GM18511 (cell line): ENCODE data around the gene PTGDR2.

Experiments
- ATAC-seq: cut with Tn5 transposase; IDR thresholded peaks from one replicate; pipeline ENCODE4 v1.9.1; 2021; ENCODE audit warnings: mild to moderate bottlenecking, moderate library complexity; ENCODE audit not compliant: unreplicated experiment

Gene PTGDR2

GRCh38 chr11:60874421-60875365, 18.9 kb upstream of the PTGDR2 start:
- ATAC-seq, result no peak

GRCh38 chr11:60873533-60873932, 17.8 kb upstream of the PTGDR2 start:
- no peak for ATAC-seq

DNA sequence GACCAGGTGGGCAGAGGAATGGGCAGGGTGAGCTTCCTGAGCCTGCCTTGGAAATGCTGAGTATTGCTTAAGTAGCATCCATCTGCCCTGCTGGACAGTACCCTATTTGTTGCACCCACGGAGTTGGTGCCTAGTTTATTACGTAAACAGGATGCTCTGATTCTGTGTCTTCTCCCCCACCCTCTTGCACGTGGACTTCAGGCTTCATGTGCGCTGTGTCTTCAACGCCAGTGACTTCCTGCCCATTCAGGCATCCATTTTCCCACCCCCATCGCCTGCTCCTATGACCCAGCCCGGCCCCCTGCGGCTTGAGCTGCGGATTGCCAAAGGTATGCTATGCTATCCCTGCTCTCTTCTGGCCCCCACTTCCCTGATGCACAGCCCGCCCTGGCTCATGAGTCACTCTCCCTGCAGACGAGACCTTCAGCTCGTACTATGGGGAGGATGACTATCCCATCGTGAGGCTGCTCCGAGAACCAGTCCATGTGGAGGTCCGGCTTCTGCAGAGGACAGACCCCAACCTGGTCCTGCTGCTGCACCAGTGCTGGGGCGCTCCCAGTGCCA, 17.3 kb upstream of the PTGDR2 start:
- no peak for ATAC-seq

DNA sequence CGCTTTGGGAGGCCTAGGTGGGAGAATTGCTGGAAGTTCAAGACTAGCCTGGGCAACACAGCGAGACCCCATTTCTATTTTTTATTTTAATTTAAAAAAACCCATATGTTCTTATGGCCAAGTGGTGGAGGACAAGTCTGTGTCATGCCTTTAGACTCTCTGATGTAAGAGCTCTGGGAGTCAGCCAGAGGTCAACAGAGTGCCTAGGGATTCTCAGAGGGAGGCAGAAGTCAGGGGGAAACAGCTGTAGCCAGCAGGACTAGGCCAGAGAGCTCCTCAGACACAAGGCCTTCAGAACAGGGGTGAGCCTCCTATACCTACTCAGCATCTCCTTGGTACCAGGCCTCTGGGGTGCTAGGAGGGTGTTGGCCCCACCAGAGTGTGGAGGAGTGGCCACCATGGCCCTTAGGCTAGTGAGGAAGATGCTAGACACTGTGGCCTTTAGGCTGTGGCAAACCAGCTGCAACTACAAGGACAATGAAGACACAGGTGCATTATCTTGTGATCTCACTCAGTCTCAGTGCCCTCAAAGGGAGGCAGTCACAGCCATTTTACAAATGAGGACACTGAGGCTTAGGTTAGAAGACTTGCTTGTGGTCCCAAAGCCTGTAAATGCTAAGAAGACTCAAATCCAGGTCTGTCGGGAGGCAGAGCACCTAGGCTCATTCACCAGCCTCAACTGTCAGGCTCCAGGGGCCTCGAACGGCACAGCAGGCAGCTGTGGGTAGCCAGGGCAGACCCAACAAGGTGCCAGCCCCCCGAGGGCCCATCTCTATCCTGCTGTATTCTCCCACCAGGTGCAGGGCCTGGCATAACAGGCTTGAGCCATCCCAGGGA, 16.6 kb upstream of the PTGDR2 start:
- no peak for ATAC-seq

DNA sequence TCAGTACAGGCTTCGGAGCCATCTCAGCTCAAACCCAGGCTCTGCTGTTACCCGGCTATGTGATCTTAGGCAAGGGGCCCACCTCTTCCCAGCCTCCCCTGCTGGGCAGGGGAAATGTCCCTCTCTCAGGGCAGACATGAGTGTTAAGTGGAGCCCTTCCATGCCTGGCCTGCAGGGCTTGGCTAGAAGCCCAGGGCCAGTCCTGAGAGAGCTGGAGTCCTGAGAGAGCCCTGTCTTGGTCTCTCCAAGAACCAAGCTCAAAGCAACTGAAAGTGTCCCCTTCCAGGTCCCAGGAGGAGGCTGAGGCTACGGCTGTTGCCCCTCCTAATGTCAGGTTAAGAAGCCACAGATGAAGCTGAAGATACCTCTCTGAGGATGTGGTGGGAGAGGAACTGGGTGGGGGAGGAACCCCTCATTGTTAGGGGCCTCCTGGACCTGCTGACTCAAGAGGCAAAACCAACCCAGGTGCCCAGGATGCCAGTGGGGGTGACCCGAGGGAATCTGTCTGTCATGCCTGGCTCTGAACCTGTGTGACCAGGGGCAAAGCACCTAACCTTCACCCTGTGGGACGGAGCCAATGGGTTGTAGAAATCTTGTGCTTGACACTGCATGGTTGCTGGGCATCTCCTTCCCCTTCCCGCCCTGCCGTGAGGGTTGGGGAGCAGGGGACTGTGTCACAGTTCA, 15.8 kb upstream of the PTGDR2 start:
- no peak for ATAC-seq

- ATAC-seq, result no peak
Measured at GRCh38 chr11:60870733-60871377, 15.1 kb upstream of the PTGDR2 start.

GRCh38 chr11:60870276-60870675, 14.5 kb upstream of the PTGDR2 start:
- no peak for ATAC-seq

- no peak for ATAC-seq
Measured at GRCh38 chr11:60869451-60869825, 13.7 kb upstream of the PTGDR2 start.

DNA sequence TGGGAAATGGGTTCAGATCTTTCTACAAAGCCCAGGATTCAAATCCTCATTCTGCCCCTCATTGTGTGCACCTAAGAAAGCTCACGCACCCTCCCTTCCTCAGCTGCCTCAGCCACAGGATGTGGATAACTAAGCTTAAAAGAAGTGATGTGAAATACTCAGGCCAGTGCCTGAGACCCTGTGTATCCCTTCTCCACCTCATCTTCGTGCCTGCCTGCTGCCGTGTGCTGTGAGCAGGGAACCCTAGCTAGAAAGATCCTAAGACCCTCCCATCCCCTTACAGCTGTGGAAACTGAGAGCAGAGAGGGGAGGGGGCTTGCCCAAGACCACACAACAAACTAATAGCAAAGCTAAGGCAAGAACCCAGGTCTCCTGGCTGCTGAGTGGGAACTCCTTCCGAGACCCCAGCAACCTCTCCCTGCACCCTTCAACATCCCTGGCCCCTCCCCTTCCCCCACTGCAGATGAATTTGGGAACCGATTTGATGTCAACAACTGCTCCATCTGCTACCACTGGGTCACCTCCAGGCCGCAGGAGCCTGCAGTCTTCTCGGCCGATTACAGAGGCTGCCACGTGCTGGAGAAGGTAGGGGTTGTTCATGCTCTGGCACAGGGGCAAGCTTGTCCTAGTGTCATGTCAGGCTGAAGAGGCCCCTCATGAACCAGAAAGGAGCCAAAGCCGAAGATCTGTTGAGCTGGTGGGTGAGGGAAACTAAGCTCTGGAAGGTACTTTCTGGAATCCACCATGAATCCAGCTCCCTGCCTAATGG, 13.1 kb upstream of the PTGDR2 start:
- no peak for ATAC-seq

DNA sequence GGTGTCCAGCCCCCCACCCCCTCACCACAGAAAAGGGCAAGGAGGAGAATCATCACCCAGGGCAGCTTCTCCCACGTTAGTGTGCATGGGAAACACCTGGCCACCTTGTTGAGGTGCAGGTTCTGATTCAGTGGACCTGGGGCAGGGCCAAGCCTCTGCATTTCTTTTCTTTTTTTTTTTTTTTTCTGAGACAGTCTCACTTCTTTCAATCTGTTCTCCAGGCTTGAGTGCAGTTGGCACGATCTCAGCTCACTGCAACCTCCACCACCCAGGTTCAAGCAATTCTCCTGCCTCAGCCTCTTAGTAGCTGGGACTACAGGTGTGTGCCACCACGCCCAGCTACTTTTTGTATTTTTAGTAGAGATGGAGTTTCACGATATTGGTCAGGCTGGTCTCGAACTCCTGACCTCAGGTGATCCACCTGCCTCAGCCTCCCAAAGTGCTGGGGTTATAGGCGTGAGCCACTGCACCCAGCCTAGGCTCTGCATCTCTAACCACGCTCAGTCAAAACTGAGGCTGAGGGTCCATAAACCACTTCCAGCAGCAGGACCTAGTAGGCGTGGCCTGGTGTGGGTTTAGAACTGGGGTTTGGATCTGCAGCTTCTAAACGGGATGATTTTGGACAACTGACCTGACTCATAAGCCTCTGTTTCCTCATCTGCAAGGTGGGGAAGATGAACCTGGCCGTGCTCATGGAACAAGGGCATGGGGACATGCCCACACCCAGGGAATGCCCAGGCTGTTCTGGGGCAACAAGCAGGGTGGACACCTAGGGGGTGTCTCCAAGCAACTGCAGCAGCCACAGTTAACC, 12.3 kb upstream of the PTGDR2 start:
- ATAC-seq, result no peak

DNA sequence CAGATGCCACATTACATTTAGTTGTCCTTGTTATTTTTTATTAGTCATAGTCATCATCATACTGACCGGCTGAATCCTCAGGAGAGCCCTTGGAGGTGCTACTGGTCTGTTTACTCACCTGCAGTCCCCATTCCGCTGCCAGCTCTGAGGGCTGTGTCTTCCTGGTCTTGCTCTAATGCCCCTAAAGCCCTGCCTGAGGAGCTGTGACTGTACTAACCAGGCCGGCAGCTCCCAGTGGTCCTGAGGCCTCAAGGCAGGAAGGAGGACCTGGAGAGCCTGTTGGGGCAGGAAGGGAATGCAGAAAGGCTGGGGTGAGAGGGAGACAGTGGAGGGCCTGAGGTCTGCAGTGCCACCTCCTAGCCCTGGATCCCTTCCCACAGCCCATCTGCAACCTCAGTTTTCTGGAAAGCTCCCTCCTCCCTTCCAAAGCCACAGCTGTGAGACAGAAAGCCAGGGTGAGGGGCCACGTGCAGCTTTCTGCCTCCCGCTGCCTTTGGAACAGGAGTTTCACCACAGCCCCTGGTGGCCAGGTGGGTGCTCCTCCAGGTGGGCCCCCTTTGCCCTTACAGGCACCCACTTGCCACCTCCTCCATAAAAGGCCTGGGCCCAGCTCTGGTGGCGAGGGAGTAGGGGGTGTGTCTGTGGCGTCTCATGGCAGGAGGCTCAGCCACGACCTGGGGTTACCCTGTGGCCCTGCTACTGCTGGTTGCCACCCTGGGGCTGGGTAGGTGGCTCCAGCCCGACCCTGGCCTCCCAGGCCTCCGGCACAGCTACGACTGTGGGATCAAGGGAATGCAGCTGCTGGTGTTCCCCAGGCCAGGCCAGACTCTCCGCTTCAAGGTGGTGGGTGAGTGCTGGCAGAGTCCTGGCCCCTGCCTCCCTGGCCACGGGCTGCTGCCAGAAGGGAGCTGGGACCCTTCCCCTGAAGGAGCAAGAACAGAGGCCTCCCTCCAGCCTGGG, 11.4 kb upstream of the PTGDR2 start, which contains the start of gene ZP1:
Gene ZP1, plus strand, starts transcription at position 632 of the 960 bp plus-strand sequence. Its CDS starts 20 bp downstream, at position 652.
- no peak for ATAC-seq

DNA sequence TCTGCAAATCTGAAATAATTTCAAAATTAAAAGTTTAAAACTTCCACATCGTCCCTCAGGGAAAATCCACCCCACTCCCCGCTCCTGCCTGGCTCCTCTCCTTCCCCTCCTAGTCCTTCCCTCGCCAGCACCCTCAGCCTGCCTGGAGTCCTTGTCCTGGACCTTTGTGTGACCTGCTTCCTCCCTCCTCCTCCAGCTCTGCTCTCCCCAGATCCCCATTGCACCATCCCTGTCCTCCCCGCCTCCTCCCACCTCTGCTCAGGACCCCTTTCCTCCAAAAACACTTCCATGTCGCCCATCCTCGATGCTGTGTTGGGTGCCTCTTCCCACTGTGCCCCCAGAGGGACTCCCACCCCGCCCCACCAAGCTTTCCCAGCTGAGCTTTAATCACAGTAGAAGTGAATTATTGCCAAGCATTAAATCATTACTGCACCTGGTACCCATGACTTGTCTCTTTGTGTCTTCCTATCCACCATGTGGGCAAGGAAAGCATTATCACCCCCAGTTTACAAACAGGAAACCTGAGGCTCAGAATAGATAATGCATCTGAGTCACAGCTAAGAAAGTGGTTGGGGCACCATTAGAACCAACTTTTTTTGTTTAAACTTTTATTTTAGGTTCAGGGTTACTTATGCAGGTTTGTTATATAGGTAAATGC, 9.2 kb upstream of the PTGDR2 start:
- no peak for ATAC-seq

DNA sequence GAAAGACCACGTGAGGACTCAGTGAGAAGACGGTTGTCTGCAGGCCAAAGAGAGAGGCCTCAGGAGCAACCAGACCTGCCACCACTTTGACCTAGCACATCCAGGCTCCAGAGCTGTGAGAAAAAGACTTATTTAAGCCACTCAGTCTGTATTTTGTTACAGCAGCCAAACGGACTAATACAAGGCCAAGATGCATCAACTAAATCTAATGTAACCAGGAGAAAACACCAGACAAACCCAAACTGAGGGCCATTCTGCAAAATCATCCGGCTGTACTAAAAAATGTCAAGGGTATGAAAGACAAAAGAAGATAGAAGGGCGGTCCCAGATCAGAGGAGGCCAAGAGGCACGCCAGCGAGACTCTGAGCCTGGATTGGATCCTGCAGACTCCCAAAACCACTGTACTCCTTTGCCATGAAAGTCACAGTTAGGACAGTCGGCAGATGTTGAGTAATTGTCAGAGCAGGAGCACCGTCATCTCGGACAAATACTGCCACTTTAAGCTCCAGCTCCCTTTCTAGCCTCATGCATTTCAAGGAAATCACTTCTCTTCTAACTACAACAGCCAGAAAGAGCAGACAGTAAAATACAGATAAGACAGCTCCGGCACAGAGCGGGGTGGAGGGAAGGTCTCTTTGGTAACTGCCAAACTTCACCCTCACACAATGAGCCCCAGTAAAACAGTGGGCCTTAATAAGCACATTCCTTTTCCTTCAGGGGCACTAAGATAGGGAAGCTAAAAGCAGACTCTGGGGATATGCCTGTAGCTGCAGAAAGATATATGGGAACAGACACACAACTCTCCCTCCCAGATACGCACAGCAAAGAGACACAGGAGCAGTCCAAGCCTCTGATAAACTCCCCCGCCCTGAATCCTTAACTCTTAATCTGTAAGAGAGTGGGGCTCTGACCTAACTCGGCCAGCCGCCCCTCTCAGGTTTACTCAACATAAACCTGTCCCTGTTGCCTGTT, 8.1 kb upstream of the PTGDR2 start:
- ATAC-seq, result no peak

DNA sequence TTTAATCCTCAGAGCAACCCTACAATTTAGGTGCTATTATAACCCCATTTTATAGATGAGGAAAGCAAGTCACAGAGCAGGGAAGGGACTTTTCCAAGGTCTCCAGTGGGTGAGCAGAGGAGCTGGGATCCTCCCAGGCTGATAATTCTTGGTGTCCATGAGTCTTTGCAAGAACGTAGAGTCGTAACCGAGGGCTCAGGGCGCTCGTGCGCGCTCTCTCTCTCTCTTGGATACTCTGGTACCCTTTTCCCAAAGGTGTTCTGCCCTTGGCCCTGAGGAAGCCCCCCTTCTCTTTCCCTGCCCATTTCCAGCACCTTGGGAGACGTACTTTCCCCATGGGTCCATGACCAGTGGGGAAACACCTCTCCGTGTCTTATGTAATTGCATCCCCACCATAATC, 6.4 kb upstream of the PTGDR2 start:
- no peak for ATAC-seq

DNA sequence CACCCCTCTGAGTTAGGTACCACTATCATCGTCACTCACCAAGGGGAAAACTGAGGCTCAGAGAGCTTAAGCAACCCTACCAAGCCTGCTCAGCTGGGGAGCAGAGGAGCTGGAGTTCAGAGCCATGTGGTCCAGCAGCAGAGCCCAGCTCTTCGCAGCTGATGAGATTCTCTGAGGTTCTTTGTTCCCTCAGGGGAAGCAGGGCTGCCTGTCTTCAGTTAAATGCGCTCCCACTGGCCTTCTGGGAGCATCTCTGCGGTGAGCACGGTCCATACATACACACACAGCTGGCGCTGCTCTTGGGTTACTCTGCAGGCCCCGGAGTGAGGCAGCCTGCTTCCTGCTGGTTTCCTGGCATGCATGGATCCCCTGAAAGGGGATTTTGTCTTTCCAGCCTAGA, 5.2 kb upstream of the PTGDR2 start:
- ATAC-seq, result no peak
